ENCODE results near the gene SARNP. TPM values are rescaled to one million over a fixed set of nuclear protein-coding genes. Genes with fewer than 3 reads are reported as not detected.

SARNP gene
- total RNA-seq, 2 donors from 2014 or later, result 39.1 to 49.2 TPM

DNA sequence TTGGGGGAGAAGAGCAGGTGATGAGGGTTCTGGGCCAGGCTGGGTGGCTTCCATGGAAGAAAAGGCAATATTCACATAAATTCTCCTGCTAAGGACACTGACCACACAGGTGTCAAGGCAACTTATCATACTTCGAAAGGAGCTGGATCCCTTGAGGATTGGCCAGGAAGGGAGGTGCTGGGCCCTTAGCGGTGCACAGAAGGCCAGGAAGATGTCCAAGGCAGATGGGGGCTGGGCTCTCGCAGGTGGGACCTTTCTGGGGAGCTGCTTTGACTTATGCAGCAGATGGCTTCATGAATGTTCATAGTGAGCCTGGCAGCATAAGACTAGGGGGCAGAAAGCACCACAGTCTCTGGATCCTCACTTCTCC lies 92.6 kb downstream of the SARNP start:
- DNase-seq (ENCODE audit: low spot score), result no peak
- H3K4me1 ChIP-seq (ENCODE audit: control insufficient read depth in 1 of 2, low read depth in 2 of 2), result peaks cover 25 to 79% of the 10 kb centered on the region in 2 donors
- no peak for ATAC-seq (ENCODE audit: insufficient number of reproducible peaks, low FRiP score, low read depth)
- H3K4me3 ChIP-seq, result no peak overlapping the region
- TF ChIP-seq, protein P1, sequence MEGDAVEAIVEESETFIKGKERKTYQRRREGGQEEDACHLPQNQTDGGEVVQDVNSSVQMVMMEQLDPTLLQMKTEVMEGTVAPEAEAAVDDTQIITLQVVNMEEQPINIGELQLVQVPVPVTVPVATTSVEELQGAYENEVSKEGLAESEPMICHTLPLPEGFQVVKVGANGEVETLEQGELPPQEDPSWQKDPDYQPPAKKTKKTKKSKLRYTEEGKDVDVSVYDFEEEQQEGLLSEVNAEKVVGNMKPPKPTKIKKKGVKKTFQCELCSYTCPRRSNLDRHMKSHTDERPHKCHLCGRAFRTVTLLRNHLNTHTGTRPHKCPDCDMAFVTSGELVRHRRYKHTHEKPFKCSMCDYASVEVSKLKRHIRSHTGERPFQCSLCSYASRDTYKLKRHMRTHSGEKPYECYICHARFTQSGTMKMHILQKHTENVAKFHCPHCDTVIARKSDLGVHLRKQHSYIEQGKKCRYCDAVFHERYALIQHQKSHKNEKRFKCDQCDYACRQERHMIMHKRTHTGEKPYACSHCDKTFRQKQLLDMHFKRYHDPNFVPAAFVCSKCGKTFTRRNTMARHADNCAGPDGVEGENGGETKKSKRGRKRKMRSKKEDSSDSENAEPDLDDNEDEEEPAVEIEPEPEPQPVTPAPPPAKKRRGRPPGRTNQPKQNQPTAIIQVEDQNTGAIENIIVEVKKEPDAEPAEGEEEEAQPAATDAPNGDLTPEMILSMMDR (IDR thresholded peaks at IDR 0.05), result no peak
- H3K9me3 ChIP-seq, result no peaks in the 10 kb centered on the region
- H3K36me3 ChIP-seq, result peaks cover 21% of the 10 kb centered on the region
- H3K27me3 ChIP-seq (replicated peaks; ENCODE audit: insufficient read depth), result no peaks in the 10 kb centered on the region
- no peak overlapping the region for H3K27ac ChIP-seq

DNA sequence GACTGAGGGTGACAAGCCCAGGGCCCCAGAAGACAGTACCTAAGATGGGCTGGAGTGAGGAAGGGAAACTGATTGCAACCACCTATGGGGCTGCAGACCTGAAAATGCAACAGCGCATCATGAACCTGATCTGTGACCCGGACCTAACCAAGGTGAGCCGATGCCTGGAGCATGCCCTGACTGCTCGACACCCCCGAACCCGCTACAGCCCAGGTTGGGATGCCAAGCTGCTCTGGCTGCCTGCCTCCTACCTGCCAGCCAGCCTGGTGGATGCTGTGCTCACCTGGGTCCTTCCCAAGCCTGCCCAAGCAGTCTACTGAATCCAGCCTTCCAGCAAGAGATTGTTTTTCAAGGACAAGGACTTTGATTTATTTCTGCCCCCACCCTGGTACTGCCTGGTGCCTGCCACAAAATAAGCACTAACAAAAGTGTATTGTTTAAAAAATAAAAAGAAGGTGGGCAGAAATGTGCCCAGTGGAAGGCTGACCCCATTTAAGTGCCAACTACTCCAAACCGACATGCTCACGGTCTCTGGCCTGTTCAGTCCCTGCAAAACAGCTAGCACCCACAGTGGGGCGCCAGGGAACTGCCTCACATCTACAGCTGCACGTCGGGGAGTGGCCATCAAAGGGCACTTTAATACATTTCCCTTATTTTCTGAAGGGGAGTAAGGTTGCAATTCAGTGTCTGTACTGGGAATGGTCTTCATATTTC lies 93.1 kb downstream of the SARNP start:
- TF ChIP-seq, protein P1 (IDR thresholded peaks at IDR 0.05), result peak; percentile 57
- ATAC-seq (ENCODE audit: insufficient number of reproducible peaks, low FRiP score, low read depth) (no peak), DNase-seq (ENCODE audit: low spot score) (no peak)
- Histone ChIP-seq H3K4me1 (ENCODE audit: control insufficient read depth in 1 of 2, low read depth in 2 of 2) (peaks cover 30 to 81% of the 10 kb centered on the region in 2 donors), H3K36me3 (peaks cover 21% of the 10 kb centered on the region), H3K9me3 (no peaks in the 10 kb centered on the region), H3K27ac (peak overlapping the region in 1 of 2 donors; percentile 92), H3K4me3 (no peak overlapping the region), H3K27me3 (replicated peaks; ENCODE audit: insufficient read depth) (no peaks in the 10 kb centered on the region)

DNA sequence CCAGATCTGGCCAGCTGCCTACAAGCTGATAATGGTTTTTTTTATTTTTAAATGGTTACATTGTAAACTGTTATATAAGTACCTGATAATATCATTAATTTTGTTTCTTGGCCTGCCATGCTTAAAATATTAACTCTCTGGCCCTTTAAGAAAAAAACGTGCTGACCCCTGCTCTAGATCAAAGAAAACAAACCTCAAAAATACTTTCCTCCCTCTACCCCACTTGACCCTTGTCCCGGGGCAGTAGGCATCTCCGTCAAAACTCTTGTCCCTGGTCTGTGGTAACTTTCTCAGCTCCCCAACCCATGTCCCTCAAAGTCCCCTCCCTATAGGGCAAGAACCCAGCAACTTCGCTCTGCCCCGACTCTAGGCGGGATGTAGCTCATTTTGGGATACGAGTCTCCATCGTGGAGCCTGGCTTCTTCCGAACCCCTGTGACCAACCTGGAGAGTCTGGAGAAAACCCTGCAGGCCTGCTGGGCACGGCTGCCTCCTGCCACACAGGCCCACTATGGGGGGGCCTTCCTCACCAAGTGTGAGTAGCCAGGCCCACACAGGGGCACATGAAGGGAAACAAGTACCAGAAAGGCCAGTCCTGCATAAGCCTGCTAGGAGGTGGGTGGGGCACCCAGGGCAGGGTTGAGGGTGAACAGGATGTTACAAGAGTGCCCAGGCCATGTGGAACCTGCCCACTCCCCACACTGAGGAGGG lies 93.9 kb downstream of the SARNP start:
- peaks cover 21% of the 10 kb centered on the region for H3K36me3 ChIP-seq
- TF ChIP-seq, protein P1 (IDR thresholded peaks at IDR 0.05), result no peak
- DNase-seq (ENCODE audit: low spot score) (no peak), ATAC-seq (ENCODE audit: insufficient number of reproducible peaks, low FRiP score, low read depth) (no peak)
- H3K27ac ChIP-seq, result peak overlapping the region; percentile 1 to 92
- H3K4me1 ChIP-seq (ENCODE audit: control insufficient read depth in 1 of 2, low read depth in 2 of 2), result peaks cover 37 to 88% of the 10 kb centered on the region in 2 donors
- no peaks in the 10 kb centered on the region for H3K27me3 ChIP-seq (replicated peaks; ENCODE audit: insufficient read depth)
- H3K4me3 ChIP-seq, result no peak overlapping the region
- no peaks in the 10 kb centered on the region for H3K9me3 ChIP-seq

DNA sequence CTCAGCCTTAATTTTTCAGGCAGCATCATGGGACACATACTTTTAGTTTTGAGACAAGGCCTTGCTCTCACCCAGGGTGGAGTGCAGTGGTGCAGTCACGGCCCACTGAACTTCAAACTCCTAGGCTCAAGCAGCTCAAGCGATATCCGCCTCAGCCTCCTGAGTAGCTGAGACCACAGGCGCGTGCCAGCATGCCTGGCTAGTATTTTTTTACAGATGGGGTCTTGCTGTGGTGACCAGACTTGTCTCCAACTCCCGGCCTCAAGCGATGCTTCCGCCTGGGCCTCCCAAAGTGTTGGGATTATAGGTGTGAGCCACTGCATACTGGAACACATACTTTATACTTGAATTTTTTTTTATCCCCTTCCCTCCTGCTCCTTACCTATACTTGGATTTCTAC lies 94.6 kb downstream of the SARNP start:
- Histone ChIP-seq H3K9me3 (no peaks in the 10 kb centered on the region), H3K27me3 (replicated peaks; ENCODE audit: insufficient read depth) (no peaks in the 10 kb centered on the region), H3K4me1 (ENCODE audit: control insufficient read depth in 1 of 2, low read depth in 2 of 2) (peaks cover 45 to 95% of the 10 kb centered on the region in 2 donors), H3K4me3 (no peak overlapping the region), H3K36me3 (peaks cover 21% of the 10 kb centered on the region), H3K27ac (peak overlapping the region; percentile 21 to 92)
- DNase-seq (ENCODE audit: low spot score) (no peak), ATAC-seq (ENCODE audit: insufficient number of reproducible peaks, low FRiP score, low read depth) (no peak)
- TF ChIP-seq, protein P1 (IDR thresholded peaks at IDR 0.05), result no peak

DNA sequence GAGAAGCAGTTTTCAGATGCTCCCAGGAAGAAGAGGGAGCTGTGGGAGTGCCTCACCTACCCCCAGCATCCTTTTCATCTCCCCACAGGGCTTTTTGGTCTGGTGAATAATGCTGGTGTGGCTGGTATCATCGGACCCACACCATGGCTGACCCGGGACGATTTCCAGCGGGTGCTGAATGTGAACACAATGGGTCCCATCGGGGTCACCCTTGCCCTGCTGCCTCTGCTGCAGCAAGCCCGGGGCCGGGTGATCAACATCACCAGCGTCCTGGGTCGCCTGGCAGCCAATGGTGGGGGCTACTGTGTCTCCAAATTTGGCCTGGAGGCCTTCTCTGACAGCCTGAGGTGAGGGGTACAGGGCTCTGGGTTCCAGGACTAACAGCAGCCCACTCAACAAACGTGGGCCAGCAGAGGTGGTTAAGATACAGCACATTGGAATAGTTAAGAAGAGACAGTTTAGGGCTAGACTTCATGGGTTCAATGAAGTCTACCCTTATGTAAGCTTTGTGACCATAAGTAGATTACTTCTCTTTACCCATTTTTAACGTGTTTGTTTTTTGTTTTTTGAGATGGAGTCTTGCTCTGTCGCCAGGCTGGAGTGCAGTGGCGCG lies 95.8 kb downstream of the SARNP start:
- TF ChIP-seq, protein P1 (IDR thresholded peaks at IDR 0.05), result no peak
- ATAC-seq (ENCODE audit: insufficient number of reproducible peaks, low FRiP score, low read depth) (no peak), DNase-seq (ENCODE audit: low spot score) (no peak)
- peak overlapping the region; percentile 54 for H3K4me3 ChIP-seq
- H3K9me3 ChIP-seq, result no peaks in the 10 kb centered on the region
- peaks cover 20% of the 10 kb centered on the region for H3K36me3 ChIP-seq
- H3K4me1 ChIP-seq (ENCODE audit: control insufficient read depth in 1 of 2, low read depth in 2 of 2), result peaks cover 47 to 96% of the 10 kb centered on the region in 2 donors
- H3K27ac ChIP-seq, result peak overlapping the region; percentile 90 to 92
- H3K27me3 ChIP-seq (replicated peaks; ENCODE audit: insufficient read depth), result no peaks in the 10 kb centered on the region
